GM12874 (cell line): Measurements from ENCODE around the gene URI1.

Experiments used
- CTCF ChIP-seq: IDR thresholded peaks from 2 replicates; pipeline ENCODE4 v1.5.1; 2011; ENCODE audit warnings: low read depth, mild to moderate bottlenecking, control low read depth, low read length, moderate library complexity; ENCODE audit not compliant: insufficient read depth

The URI1 gene

DNA sequence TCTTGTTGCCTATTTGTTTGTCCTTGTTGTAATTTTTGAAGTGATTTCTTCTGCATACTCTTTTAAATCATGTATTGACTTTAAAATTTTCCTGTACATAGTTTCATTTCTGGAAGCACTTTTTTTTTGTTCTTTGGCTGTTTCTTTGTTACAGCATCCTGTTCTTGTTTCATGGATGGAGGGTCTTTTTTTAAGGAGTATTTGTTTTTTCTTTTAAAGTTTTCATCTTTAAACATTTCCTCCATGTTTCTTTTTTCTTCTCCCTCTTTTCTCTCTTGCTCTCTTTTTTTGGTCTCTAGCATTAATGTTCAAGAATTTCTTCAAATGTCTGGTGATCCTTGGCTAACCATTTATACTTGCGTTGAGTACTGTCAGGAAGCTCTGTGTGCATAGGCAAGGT, 58.8 kb downstream of the URI1 start:
- no peak for TF ChIP-seq CTCF

DNA sequence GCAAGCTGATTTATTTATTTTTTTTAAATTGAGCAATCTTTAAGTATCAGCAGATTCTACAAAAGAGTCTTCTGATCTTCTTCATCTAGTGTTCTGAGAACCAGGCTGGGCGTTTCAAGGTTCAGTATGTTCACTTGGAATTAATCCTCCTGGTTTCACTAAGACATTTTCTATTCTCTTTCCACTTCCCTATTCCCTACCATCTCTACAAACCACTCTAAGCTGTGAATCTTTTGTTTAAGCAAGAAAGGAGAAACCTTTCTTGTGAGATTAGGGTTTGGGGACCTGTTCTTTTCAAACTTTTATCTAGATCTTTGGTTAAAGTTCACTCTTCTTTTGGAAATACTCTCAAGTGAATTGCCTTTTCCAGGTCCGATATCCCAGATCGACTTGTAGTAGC, 59.3 kb downstream of the URI1 start:
- TF ChIP-seq CTCF: no peak

GRCh38 chr19:30001791-30002190, 59.8 kb downstream of the URI1 start:
- TF ChIP-seq CTCF: no peak

GRCh38 chr19:30003866-30004265, 61.8 kb downstream of the URI1 start:
- TF ChIP-seq CTCF: no peak

DNA sequence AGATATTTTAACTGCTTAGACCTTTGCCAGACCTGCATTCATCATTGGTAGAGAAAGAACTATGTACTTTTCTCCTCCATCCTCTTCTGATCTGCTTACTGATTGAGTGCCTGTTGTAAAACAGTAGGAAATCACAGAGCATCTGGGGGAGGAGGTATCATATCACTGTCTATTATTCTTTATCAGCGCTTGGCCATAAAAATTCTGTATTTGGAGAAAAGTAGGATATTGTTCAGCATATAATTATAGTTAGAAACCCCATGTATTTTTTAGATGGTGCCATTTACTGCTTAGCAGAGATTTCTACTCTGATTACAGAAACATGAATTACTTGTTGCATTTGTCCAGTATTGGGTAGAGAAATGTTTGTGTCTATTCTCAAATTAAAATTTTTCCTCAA, 62.4 kb downstream of the URI1 start:
- no peak for TF ChIP-seq CTCF

- TF ChIP-seq CTCF: no peak
Measured at GRCh38 chr19:30006207-30006606, 64.2 kb downstream of the URI1 start.

DNA sequence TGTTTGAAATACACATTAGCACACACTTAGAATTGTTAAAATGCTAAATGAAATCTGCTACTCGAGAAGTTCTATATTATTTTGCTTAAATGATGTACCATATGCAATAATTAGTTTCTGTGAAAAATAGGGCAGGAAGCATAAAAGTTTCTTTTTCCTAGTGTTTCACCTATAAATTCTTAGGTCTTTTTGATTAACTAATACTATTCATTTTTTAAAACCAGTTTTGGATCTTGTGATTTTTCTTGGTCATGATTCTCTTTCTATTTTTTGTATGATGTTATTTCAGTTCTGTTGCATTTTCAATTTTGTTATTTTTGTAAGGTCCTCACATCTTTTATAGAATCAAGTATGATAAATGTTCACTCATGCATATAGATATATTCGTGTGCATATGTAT, 66.1 kb downstream of the URI1 start:
- no peak for TF ChIP-seq CTCF

- no peak for TF ChIP-seq CTCF
Measured at GRCh38 chr19:30009013-30009412, 67.0 kb downstream of the URI1 start.
